Right renal cortex interstitium (tissue), 3 donors: ENCODE results near the gene GPR152. TPM values are rescaled to one million over a fixed set of nuclear protein-coding genes. Genes with fewer than 3 reads are reported as not detected.
"Not testable (repeated sequence)": the region's sequence is repeated elsewhere in the genome, so short reads cannot be mapped to it uniquely, and the experiment has no call there.

ENCODE experiments used
- DNase-seq, 3 donors: peaks; one replicate each; pipeline ENCODE4 v3.0.0-alpha.2; 2013; ENCODE audit warnings: low read depth in 3 of 3, low spot score in 2 of 3
- polyA plus RNA-seq, 3 donors: library from polyadenylated mRNA; unstranded; fragments of 120-200 nt; gene quantifications; one replicate each; pipeline ENCODE4 v1.2.1, GENCODE V29; 2013; ENCODE audit not compliant: insufficient read length in 3 of 3

The GPR152 gene
- polyA plus RNA-seq, 3 donors = not detected

DNA sequence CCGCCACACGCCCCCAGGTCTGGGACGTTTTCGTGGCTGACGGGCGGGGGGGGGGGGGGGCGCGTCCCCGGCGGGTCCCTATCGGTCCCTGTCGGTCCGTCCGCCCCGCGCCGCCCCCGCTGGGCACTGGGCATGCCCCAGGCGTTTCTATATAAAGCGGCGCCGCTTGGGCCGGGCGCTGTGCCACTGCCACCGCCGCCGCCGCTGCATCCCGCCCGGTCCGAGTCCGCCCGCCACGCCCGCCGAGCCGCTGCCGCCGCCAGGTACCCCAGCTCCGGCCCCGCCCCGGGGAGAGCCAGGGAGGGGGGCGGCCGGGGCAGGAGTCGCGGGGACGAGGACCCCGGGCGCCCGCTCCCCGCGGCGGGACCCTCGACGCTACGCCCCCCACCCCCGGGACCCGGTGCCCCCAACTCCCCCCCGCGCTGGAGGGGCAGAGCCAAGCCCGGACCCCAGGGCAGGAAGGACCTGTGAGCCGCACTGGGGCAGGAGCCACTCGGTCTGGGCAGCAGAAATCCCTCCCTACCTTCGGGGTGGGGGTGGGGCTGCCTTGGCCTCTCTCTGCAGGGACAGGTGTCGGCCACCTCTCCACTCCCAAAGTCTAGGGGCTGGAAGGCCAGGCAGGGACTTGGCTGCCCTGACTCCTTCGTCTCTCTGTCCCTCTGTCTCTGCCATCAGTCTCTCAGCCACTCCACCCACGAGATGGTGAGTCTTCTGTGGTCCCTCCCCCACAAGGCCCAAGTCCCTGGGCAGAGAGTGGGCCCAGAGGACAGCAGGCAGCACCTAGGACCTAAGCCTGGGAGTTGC, 36.8 kb downstream of the GPR152 start, which contains the start of gene CARNS1:
Gene CARNS1, plus strand, starts transcription at position 178 of the 804 bp plus-strand sequence. Its CDS starts 522 bp downstream, at position 700.
- no peak for DNase-seq

DNA sequence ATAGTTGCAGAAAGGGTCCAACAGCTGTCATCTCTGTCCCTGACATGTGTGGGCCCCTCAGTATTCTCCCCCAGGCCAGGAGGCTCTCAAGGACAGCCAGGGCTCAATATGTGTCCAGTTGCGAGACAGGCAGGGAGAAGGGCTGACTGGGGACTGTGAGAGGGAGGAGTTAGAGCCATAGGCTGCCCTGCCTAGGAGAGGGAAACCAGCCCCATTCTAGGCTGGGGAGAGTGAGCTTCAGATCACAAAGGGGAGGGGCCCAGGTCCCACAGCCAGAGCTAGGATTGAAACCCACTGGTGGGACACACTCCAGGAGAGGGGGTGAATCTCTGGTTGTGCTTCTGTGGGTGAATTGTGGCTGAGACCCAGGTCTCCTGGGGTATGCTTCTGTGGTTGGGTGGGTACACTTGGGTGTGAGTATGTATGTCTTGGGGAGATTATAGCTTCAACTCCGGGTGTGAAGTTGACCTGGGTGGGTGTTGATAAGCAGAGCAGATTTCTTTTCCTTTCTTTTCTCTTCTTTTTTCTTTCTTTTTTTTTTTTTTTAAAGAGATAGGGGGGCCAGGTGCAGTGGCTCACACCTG, 39.2 kb downstream of the GPR152 start:
- no peak for DNase-seq

DNA sequence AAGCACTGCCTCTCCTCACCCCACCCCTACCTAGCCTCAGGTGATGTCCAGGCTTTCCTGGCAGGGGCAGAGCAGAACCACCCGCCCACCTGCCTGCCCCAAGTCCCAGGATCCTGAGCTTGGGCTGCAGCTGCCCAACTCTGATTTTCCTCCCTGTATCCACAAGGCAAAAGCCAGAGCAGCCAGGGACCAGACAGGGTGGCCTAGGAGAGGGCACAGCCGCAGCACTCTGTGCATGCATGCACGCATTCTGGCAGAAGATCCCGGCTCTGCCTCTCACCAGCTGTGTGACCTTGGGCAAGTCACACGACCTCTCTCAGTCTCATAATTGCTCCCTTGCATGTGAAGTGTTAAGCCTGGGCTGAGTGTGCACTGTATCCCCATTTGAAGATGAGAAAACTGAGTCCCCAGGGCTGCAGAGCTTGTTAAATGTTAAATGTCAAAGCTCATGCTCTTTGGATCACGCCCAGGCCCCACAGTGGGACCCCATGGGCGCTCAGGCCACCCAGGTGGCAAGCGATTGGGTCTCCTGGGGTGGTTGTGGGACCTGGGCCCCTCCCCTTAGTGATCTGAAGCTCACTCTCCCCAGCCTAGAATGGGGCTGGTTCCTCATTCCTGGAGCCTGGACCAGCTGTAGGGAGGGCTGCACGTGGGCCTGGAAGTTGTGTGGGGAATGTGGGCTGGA, 39.9 kb downstream of the GPR152 start:
- no peak for DNase-seq

DNA sequence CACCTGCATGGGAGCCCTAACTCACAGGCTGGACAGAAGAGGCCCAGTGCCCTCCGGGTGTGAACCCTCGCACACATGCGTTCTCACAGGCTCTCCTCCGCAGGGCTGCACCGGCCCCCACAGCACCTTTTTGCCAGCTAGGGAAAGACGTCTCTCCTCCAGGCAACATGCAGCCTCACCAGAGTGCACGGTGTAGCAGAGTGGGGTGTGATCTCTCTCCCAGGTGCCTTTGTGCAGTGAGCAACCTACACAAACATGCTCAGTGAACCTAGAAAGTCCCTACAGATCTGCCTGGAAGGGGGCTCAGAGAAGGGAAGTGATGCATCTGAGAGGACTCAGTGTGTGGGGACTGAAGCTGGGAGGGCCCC, 40.8 kb downstream of the GPR152 start:
- no peak for DNase-seq

DNA sequence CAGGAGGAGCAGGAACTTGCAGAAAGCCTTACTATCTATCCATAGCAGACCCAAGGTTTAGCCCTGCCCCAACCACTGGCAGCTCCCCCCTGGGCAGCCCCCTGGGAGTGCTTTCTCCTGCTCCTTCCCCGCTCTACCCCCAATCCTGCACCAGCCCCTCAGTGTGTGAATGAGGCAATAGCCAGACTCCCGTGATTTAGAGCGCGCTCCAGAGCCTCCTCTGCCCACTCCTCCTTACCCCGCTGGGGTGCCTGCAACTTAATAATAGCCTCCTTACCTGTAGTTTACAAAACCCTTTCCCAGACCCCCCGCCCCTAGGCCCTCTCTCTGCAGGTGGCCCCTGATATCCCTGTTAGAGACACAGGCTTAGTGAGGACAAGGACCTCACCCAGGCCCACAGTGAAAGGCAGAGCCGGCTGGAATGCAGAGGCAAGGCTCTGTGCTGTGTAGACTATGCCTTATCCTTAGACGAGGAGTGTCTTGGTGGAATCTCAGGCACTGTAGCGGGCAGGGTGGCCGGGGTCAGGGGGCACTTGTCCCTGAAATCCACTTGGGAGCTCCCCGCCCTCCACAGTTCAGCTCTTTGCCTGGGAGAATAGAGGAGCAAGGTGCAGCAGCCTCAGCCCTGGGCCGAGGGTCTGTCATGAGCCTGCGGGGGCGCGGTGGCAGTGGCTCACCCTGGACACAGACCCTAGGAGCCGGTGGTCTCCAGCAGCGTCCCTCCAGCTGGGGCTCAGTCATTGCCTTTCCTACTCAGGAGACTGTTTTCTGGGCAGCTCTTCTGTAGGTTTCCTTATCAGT, 41.3 kb downstream of the GPR152 start:
- DNase-seq = no peak

DNA sequence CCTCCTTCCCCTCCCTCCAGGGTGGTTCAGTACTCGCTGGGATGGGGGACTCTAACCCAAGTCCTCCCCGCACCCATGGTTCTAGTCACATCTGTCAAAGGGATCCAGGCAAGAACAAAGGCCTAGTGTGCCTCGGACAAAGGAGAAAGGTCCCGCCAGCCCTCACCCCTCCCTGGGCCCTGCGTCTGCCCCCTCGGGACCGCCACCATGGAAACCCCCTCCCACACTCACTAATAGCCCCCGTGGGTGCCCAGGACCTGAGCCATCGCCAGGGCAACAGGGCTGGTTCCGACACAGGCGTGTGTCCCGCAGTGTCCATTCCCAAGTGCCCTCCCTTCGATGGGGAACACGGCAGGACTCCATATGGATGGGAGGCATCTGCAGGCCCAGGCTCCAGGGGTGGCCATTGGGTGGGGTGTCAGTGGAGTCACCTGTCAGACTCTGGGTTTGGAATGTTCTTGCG, 42.1 kb downstream of the GPR152 start:
- no peak for DNase-seq

DNA sequence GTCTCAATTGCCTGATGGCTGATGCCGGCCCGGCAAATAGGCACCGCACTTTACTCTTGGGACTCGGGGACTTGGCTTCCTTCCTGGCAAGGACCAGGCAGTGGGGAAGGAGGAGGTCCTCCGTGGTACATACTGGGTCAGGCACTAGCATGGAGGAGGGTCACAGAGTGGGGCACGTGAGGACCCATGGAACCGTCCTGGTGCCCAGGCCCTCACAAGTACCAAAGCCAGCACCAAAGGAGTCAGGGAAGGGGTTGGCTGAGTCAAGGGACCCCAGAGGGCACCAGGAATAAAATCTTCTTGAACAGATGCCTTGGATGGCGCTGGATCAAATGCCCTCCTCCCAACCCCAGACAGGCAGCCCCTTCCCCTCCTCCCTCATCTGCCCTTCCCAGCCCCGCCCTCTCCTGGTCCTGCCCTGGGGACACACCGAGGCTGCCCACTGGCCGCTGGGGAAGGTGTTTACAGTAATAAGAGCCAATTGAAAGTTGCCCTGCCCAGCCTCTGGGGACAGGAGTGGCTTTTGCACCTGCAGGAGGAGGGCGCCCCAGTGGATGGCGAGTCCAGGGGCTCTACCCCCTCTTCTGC, 42.7 kb downstream of the GPR152 start:
- no peak for DNase-seq

DNA sequence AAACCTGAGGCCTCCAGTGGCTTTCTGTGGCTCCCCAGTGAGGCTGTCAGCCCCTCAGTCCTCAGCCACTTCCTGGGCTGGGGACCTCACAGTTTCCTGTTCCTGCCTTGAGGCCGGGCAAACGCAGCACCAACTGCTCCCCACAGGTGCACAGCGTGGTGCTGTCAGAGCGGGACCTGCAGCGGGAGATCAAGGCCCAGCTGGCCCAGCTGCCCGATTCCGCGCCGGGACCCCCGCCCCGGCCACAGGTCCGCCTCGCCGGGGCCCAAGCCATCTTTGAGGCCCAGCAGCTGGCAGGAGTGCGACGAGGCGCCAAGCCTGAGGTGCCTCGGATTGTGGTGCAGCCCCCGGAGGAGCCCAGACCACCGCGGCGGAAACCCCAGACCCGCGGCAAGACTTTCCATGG, 43.3 kb downstream of the GPR152 start:
- DNase-seq = no peak

DNA sequence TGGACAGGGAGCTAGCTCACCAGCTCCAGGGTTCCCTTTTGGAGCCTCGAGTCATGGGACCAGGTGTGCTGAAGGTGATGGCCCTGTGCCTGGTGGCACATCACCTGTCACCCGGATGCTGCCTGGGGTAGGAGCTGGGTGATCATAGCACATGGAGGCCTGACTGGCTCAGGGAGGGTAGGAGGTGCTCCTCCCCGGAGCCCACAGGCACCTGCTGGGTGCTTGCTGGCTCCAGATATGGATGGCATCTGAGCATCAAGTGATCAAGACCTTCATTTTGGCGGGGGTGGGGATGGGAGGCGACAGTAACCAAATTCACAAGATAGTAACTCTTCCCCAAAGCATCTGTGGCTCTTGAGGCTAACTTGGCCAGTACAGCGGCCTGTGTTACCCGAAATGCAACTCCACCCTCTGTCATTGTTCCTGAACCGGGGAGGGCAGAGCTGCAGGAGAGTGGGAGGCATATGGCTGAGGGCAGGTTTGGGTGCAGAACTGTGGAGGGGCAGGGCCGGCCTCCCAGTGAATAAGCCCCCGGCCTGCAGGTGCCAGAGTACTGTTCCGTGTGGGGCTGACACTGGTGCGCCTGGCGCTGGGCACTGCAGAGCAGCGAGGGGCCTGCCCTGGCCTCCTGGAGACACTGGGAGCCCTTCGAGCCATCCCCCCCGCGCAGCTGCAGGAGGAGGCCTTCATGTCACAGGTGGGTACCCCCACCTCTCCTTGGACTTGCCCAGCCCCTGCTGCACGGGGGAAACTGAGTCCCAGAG, 43.9 kb downstream of the GPR152 start:
- DNase-seq = no peak

DNA sequence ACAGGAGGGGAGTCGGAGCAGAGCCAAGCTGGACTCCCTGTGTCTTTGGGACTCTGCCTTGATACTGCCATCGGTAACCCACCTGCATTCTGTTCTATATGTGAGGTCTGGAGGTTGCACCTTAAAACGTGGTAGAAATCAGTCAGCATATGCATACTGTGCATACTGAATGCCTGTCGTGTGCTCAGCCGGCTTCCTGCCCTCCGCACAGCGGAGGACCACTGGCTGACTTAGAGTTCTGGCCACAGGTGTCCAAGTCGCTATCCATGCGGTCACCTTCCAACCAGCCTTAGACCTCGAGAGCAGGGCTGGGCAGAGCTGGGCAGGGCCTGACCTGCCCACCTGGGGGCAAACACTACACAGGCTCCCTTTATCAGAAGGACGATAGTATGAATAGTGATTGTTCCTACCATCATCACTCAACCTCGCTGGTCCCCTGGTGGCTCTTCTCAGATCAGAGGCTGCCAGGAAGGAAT, 44.8 kb downstream of the GPR152 start:
- DNase-seq = no peak

DNA sequence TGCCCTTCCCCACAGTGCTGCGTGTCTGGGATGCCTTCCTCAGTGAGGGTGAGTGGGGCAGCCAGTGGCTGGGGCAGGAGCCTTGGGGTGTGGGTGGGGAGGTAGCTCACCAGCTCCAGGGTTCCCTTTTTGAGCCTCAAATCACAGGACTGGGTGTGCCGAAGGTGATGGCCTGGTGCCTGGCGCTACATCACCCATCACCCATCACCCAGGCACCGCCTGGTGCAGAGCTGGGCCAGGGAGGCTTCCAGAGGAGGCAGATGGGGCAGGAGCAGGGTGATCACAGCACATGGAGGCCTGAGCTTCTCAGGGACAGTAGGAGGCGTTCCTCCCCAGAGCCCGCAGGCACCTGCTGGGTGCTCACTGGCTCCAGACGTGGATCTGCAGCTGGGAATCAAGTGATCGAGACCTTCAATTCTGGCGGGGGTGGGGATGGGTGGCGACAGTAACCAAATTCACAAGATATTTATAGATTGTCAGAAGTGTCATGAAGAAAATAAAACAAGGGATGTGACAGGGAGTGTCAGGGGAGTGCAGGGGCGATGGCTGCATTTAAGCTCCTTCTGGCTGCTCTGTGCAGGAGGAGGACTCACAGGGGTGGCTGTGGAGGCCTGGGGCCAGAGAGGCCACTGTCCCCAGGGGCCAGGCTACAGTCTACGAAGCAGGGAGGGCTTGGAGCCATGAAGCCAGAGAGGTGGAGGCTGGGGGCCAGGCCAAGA, 45.4 kb downstream of the GPR152 start:
- DNase-seq = no peak

DNA sequence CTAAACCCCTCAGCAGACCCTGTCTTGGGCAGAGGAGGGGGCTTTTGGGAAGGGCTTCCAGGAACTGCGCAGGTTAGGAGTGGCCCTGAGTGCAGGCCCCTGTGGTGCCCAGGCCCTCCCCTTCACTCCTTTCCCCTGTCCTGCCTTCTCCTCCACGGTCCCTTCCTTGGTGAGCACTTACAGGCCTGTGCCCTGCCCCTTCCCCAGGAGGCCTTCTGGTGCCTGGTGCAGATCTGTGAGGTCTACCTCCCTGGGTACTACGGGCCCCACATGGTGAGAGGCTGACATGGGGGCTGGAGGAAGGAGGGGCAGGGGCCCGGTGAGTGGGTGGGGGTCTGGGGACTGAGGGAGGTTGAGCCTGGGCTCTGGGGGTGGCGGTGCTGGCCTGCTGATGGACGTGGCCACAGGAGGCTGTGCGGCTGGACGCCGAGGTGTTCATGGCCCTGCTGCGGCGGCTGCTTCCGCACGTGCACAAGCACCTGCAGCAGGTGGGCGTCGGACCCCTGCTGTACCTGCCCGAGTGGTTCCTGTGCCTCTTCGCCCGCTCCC, 46.0 kb downstream of the GPR152 start:
- no peak for DNase-seq

DNA sequence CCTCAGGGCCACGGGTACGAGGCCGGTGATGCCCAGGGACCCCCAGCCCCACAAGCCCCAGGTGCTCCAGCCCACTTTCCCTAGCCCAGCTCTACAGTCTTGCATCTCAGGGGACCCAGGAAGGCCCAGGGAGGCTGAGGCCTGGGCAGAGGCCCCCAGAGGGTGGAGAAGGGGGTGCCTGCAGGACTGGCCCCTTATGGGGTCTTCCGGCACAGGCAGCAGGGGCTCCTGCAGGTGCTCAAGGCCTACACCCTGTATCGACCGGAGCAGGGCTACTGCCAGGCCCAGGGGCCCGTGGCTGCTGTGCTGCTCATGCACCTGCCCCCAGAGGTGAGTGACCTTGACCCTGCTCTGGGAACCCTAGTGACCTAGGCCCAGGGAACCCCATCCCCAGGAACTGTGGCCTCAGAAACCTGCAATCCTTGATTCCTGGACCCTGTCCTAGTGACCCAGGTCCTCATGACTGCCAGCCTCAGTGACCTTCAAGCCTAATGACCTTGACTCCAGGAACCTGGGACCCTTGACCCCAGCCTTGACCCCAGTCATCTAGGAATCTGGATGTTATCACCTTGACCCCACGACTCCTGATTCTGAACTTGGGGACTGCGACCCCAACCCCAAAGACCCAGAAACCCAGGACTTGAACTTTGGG, 46.7 kb downstream of the GPR152 start:
- no peak for DNase-seq

DNA sequence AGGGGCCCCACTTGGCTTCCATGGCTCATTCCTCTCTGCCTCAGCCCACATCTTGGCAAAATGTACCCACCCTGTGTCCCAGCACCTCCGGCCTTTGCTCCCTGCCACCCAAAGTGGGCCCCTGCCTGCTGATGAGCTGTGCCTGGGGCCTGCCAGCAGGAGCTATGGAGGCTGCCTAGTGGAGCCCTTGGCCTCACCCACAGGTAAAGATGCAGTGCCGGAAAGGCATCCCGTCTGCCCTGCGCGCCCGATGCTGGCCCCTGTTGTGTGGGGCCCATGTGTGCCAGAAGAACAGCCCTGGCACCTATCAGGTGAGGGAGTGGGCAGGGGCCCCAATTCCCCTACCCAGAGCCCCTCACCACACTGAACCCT, 47.3 kb downstream of the GPR152 start:
- no peak for DNase-seq

DNA sequence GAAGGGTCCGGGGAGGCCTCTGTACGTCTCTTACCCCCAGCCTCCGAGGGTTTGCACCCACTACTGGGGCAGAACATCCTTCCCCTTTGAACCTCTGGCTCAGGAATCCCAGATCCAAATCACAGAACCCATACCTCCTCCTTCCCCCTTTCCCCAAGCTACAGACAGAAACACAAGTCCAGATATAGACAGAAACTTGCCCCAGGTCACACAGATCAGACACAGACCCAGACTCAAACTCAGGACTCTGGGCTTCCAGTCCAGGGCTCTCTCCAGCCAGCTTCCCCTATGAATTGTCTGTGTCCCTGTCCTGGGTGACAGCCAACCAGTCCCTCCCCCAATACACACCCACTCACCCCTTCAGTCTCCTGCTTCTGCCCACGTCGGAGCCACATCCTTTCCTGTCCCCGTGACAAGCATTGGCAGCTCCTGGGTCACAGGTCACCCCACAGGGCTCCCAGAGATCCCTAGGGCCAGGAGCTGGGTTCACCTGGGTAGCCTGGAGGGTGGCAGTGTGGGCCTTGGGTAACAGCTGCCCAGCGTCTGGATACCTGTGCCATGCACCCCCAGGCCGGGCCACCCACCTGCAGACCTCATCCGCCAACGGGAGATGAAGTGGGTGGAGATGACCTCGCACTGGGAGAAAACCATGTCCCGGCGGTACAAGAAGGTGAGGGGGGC, 47.9 kb downstream of the GPR152 start:
- DNase-seq = no peak

DNA sequence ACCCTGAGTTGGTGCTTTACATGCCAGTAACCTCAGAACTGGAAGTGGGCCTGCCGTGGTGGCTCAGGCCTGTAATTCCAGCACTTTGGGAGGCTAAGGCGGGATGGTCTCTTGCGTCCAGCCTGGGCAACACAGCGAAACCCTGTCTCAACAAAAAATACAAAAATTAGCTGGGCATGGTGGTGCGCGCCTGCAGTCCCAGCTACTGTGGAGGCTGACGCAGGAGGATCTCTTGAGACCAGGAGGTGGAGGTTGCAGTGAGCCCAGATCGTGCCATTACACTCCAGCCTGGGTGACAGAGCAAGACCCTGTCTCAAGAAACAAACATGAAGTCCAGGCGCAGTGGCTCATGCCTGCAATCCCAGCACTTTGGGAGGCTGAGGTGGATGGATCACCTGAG, 49.4 kb downstream of the GPR152 start:
- DNase-seq = not testable (repeated sequence)

DNA sequence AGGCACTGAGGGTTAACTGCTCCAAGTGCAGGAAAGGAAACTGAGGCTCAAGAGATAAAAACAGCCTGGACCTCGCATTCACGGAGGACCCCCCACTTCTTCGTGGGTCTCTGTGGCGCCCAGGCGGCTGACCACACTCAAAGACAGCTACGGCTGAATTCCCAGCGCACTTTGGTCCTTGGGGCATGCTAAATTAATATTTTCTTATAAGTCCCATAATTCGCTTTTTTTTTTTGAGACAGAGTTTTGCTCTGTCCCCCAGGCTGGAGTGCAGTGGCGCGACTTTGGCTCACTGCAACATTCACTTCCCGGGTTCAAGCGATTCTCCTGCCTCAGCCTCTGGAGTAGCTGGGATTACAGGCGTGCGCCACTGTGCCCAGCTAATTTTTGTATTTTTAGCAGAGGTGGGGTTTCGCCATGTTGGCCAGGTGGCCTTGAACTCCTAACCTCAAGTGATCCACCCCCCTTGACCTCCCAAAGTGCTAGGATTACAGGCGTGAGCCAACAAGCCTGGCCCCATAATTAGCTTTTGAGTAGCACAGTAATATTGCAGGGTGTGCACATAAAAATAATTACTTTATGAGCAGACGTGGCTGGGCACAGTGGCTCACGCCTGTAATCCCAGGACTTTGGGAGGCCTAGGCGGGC, 50.2 kb downstream of the GPR152 start:
- DNase-seq = not testable (repeated sequence)
